ENCODE results near the gene MAPK11.

The MAPK11 gene

DNA sequence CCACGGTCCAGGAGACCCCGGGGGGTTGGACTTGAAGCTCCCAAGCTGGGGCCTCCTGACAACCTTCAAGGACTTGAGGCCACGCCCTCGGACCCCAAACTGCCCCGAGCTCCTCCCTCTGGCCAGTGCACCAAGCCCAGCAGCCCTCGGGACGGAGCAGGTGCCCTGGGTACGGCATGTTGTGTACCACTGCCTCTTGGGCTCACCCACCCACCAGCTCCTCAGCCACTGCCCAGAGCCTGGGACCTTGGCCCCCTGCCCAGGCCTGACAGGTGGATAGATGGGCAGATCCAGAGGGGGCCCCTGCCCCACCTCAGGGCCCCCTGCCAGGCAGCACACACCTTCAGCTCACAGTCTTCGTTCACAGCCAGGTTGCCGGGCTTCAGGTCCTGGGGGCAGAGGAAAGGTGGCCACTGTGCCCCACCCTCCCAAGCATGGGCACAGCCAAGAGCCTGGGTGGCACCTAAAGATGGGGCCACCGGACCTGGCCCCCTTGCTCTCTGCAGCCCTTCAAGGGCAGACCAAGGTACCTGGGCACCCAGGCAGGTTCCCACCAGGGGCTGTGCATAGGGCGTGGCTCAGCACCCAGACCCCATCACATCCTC, 13.8 kb downstream of the MAPK11 start:
- Histone ChIP-seq H2BK12ac (ENCODE audit: low read length in 2 of 2) (no peak overlapping the region), H3K36me3 (ENCODE audit: control insufficient read depth in 1 of 2, insufficient read depth in 2 of 2, low read depth in 1 of 2, low read length in 2 of 2) (peaks cover 4 to 68% of the 10 kb centered on the region in 2 experiments), H4K91ac (ENCODE audit: low read length) (no peak overlapping the region), H3K23ac (ENCODE audit: low read length in 2 of 2) (no peak overlapping the region), H2BK120ac (ENCODE audit: low read depth, low read length) (no peak overlapping the region), H3K4ac (ENCODE audit: low read depth in 1 of 2, low read length in 2 of 2) (no peak overlapping the region), H3K79me1 (replicated peaks; ENCODE audit: low read length, poor library complexity, severe bottlenecking) (peaks cover 21% of the 10 kb centered on the region), H4K8ac (ENCODE audit: low read length) (no peak overlapping the region), H3K4me2 (ENCODE audit: low read length, poor library complexity, severe bottlenecking) (no peak overlapping the region), H3K14ac (ENCODE audit: low read length in 2 of 2) (no peak overlapping the region), H3K27me3 (ENCODE audit: control insufficient read depth in 1 of 2, insufficient read depth in 1 of 2, low read length in 2 of 2) (no peaks in the 10 kb centered on the region), H3K27ac (ENCODE audit: low read length, poor library complexity, severe bottlenecking) (no peak overlapping the region), H2AFZ (ENCODE audit: low read depth, low read length) (no peak overlapping the region), H3K4me1 (ENCODE audit: control insufficient read depth, insufficient read depth, low read depth, low read length) (peaks cover 29% of the 10 kb centered on the region), H3K4me3 (ENCODE audit: insufficient read depth in 1 of 2, low read depth in 1 of 2, low read length in 2 of 2) (no peak overlapping the region), H3K9ac (ENCODE audit: low read length) (no peak overlapping the region), H3K18ac (ENCODE audit: low read depth in 1 of 2, low read length in 2 of 2) (no peak overlapping the region), H2BK15ac (ENCODE audit: low read depth, poor library complexity, severe bottlenecking) (no peak overlapping the region), H3K9me3 (ENCODE audit: control insufficient read depth, low read length) (no peaks in the 10 kb centered on the region), H2AK5ac (ENCODE audit: low read length, severe bottlenecking) (no peak overlapping the region), H2BK5ac (ENCODE audit: low read depth, low read length, poor library complexity, severe bottlenecking) (no peak overlapping the region)
- no peak for DNase-seq
- 97% methylated on average over 12 of the region's 12 CpGs for WGBS

DNA sequence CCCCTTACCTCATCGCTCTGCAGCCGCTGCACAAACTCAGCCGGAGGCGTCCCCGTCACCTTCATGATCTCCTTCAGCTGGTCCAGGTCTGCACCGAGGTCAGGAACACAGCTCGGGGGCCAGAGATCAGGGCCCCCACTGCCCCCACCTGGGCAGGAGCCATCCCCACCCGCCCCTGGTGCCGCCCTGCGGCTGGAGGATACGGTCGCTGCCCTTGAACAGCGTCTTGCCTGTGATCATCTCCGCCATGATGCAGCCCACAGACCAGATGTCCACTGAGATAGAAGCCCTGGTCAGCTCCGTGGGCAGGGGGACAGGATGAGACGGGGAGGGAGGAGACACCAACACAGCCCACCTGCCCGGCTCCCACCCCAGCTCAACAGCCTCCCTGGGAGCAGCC, 14.6 kb downstream of the MAPK11 start:
- peaks cover 4 to 68% of the 10 kb centered on the region in 2 experiments for H3K36me3 ChIP-seq (ENCODE audit: control insufficient read depth in 1 of 2, insufficient read depth in 2 of 2, low read depth in 1 of 2, low read length in 2 of 2)
- no peak overlapping the region for H2BK120ac ChIP-seq (ENCODE audit: low read depth, low read length)
- H3K9me3 ChIP-seq (ENCODE audit: control insufficient read depth, low read length), result no peaks in the 10 kb centered on the region
- no peak overlapping the region for H2BK5ac ChIP-seq (ENCODE audit: low read depth, low read length, poor library complexity, severe bottlenecking)
- no peak overlapping the region for H3K27ac ChIP-seq (ENCODE audit: low read length, poor library complexity, severe bottlenecking)
- DNase-seq, result no peak
- no peak overlapping the region for H2BK12ac ChIP-seq (ENCODE audit: low read length in 2 of 2)
- peaks cover 31% of the 10 kb centered on the region for H3K4me1 ChIP-seq (ENCODE audit: control insufficient read depth, insufficient read depth, low read depth, low read length)
- H4K91ac ChIP-seq (ENCODE audit: low read length), result no peak overlapping the region
- WGBS, result 96% methylated on average over 16 of the region's 17 CpGs
- H3K9ac ChIP-seq (ENCODE audit: low read length), result no peak overlapping the region
- H2AFZ ChIP-seq (ENCODE audit: low read depth, low read length), result no peak overlapping the region
- H2AK5ac ChIP-seq (ENCODE audit: low read length, severe bottlenecking), result no peak overlapping the region
- no peak overlapping the region for H2BK15ac ChIP-seq (ENCODE audit: low read depth, poor library complexity, severe bottlenecking)
- no peak overlapping the region for H3K18ac ChIP-seq (ENCODE audit: low read depth in 1 of 2, low read length in 2 of 2)
- no peak overlapping the region for H3K4me2 ChIP-seq (ENCODE audit: low read length, poor library complexity, severe bottlenecking)
- peaks cover 21% of the 10 kb centered on the region for H3K79me1 ChIP-seq (replicated peaks; ENCODE audit: low read length, poor library complexity, severe bottlenecking)
- no peaks in the 10 kb centered on the region for H3K27me3 ChIP-seq (ENCODE audit: control insufficient read depth in 1 of 2, insufficient read depth in 1 of 2, low read length in 2 of 2)
- H4K8ac ChIP-seq (ENCODE audit: low read length), result no peak overlapping the region
- H3K4me3 ChIP-seq (ENCODE audit: insufficient read depth in 1 of 2, low read depth in 1 of 2, low read length in 2 of 2), result no peak overlapping the region
- H3K4ac ChIP-seq (ENCODE audit: low read depth in 1 of 2, low read length in 2 of 2), result no peak overlapping the region
- H3K23ac ChIP-seq (ENCODE audit: low read length in 2 of 2), result no peak overlapping the region
- no peak overlapping the region for H3K14ac ChIP-seq (ENCODE audit: low read length in 2 of 2)

DNA sequence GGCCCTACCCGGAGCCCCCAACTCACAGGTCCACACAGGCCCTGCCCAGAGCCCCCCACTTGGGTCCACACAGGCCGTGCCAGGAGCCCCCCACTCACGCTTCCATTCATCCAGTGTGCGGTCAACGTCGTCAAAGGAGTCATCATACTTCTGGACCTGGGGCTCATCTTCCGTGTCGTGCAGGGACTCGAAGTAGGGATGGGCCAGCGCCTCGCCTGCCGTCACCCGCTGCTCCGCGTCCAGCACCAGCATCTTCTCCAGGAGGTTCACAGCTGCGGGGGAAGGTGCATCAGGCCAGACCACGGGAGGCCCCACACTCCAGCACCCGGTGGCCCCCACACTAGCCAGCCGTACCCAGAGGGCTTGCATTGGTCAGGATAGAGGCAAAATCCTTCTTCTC, 15.1 kb downstream of the MAPK11 start:
- Histone ChIP-seq H3K18ac (ENCODE audit: low read depth in 1 of 2, low read length in 2 of 2) (no peak overlapping the region), H3K79me1 (replicated peaks; ENCODE audit: low read length, poor library complexity, severe bottlenecking) (peaks cover 22% of the 10 kb centered on the region), H3K27me3 (ENCODE audit: control insufficient read depth in 1 of 2, insufficient read depth in 1 of 2, low read length in 2 of 2) (no peaks in the 10 kb centered on the region), H2AFZ (ENCODE audit: low read depth, low read length) (no peak overlapping the region), H3K4me3 (ENCODE audit: insufficient read depth in 1 of 2, low read depth in 1 of 2, low read length in 2 of 2) (no peak overlapping the region), H2BK12ac (ENCODE audit: low read length in 2 of 2) (no peak overlapping the region), H3K23ac (ENCODE audit: low read length in 2 of 2) (no peak overlapping the region), H4K8ac (ENCODE audit: low read length) (no peak overlapping the region), H3K14ac (ENCODE audit: low read length in 2 of 2) (no peak overlapping the region), H2BK15ac (ENCODE audit: low read depth, poor library complexity, severe bottlenecking) (no peak overlapping the region), H2AK5ac (ENCODE audit: low read length, severe bottlenecking) (no peak overlapping the region), H3K9ac (ENCODE audit: low read length) (no peak overlapping the region), H2BK5ac (ENCODE audit: low read depth, low read length, poor library complexity, severe bottlenecking) (no peak overlapping the region), H3K4me1 (ENCODE audit: control insufficient read depth, insufficient read depth, low read depth, low read length) (peaks cover 31% of the 10 kb centered on the region), H3K36me3 (ENCODE audit: control insufficient read depth in 1 of 2, insufficient read depth in 2 of 2, low read depth in 1 of 2, low read length in 2 of 2) (peaks cover 4 to 70% of the 10 kb centered on the region in 2 experiments), H3K4ac (ENCODE audit: low read depth in 1 of 2, low read length in 2 of 2) (no peak overlapping the region), H3K4me2 (ENCODE audit: low read length, poor library complexity, severe bottlenecking) (no peak overlapping the region), H4K91ac (ENCODE audit: low read length) (no peak overlapping the region), H3K27ac (ENCODE audit: low read length, poor library complexity, severe bottlenecking) (no peak overlapping the region), H3K9me3 (ENCODE audit: control insufficient read depth, low read length) (no peaks in the 10 kb centered on the region), H2BK120ac (ENCODE audit: low read depth, low read length) (no peak overlapping the region)
- WGBS, result 90% methylated on average over 18 of the region's 19 CpGs
- no peak for DNase-seq

DNA sequence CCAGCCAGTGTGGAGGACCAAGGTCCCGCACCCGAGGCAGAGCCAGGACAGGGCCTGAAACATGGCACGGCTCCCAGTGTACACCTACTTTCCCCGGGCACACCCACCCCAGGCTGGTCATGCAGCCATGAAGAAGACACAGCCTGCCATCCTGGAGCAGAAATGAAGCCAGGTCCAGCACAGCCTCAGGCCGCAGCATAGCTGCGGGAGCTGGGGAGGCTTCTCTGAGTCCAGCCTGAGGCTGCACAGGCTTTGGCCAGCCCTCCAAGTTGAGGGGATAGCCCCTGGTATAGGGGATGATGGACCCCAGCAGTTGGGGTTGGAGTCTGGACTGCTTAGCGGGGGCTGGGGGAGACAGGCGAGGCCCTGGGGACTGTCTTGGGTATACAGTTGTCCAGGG, 16.2 kb downstream of the MAPK11 start:
- H3K27me3 ChIP-seq (ENCODE audit: control insufficient read depth in 1 of 2, insufficient read depth in 1 of 2, low read length in 2 of 2), result no peaks in the 10 kb centered on the region
- H2AFZ ChIP-seq (ENCODE audit: low read depth, low read length), result no peak overlapping the region
- H2BK12ac ChIP-seq (ENCODE audit: low read length in 2 of 2), result no peak overlapping the region
- H2AK5ac ChIP-seq (ENCODE audit: low read length, severe bottlenecking), result no peak overlapping the region
- H3K23ac ChIP-seq (ENCODE audit: low read length in 2 of 2), result no peak overlapping the region
- H2BK120ac ChIP-seq (ENCODE audit: low read depth, low read length), result no peak overlapping the region
- H4K91ac ChIP-seq (ENCODE audit: low read length), result no peak overlapping the region
- H3K4me3 ChIP-seq (ENCODE audit: insufficient read depth in 1 of 2, low read depth in 1 of 2, low read length in 2 of 2), result no peak overlapping the region
- DNase-seq, result no peak
- peaks cover 4 to 76% of the 10 kb centered on the region in 2 experiments for H3K36me3 ChIP-seq (ENCODE audit: control insufficient read depth in 1 of 2, insufficient read depth in 2 of 2, low read depth in 1 of 2, low read length in 2 of 2)
- no peak overlapping the region for H3K27ac ChIP-seq (ENCODE audit: low read length, poor library complexity, severe bottlenecking)
- H3K18ac ChIP-seq (ENCODE audit: low read depth in 1 of 2, low read length in 2 of 2), result no peak overlapping the region
- no peak overlapping the region for H3K9ac ChIP-seq (ENCODE audit: low read length)
- H3K4me1 ChIP-seq (ENCODE audit: control insufficient read depth, insufficient read depth, low read depth, low read length), result peaks cover 27% of the 10 kb centered on the region
- H2BK5ac ChIP-seq (ENCODE audit: low read depth, low read length, poor library complexity, severe bottlenecking), result no peak overlapping the region
- no peak overlapping the region for H2BK15ac ChIP-seq (ENCODE audit: low read depth, poor library complexity, severe bottlenecking)
- no peaks in the 10 kb centered on the region for H3K9me3 ChIP-seq (ENCODE audit: control insufficient read depth, low read length)
- H4K8ac ChIP-seq (ENCODE audit: low read length), result no peak overlapping the region
- H3K4ac ChIP-seq (ENCODE audit: low read depth in 1 of 2, low read length in 2 of 2), result no peak overlapping the region
- no peak overlapping the region for H3K14ac ChIP-seq (ENCODE audit: low read length in 2 of 2)
- H3K79me1 ChIP-seq (replicated peaks; ENCODE audit: low read length, poor library complexity, severe bottlenecking), result peaks cover 29% of the 10 kb centered on the region
- H3K4me2 ChIP-seq (ENCODE audit: low read length, poor library complexity, severe bottlenecking), result no peak overlapping the region
- 83% methylated on average over 8 of the region's 8 CpGs for WGBS
